ENCODE results near the gene SF3B6. TPM values are rescaled to one million over a fixed set of nuclear protein-coding genes. Genes with fewer than 3 reads are reported as not detected.

SF3B6 gene
- total RNA-seq, 1 donor from 2014 or later: 89.5 TPM

DNA sequence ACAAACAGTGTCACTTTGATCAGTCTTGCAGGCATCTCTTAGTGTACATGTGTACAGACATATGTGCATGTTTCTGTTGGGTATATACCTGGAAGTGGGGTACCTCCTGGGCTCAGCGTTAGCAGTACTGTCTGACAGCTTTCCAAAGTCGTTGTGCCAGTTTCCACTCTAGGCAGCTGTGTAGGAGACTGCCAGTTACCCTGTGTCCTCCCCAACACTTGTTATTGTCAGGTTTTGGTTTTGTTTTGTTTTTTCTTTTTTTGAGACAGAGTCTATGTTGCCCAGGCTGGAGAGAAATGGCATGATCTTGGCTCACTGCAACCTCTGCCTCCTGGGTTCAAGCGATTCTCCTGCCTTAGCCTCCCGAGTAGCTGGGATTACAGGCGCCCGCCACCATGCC, 20.4 kb downstream of the SF3B6 start:
- H3K36me3 Mint-ChIP-seq (ENCODE audit: low read depth): no peaks in the 10 kb centered on the region
- peak overlapping the region; percentile 20 for H3K4me3 Mint-ChIP-seq
- no peaks in the 10 kb centered on the region for H3K4me1 Mint-ChIP-seq
- no peak for DNase-seq (ENCODE audit: low read depth, low spot score)
- H3K9me3 Mint-ChIP-seq: no peaks in the 10 kb centered on the region
- TF ChIP-seq CTCF (conservative IDR thresholded peaks at IDR 0.05): no peak
- no peak overlapping the region for H3K27ac Mint-ChIP-seq (ENCODE audit: unreplicated experiment)
- no peaks in the 10 kb centered on the region for H3K27me3 Mint-ChIP-seq (ENCODE audit: low read depth)

DNA sequence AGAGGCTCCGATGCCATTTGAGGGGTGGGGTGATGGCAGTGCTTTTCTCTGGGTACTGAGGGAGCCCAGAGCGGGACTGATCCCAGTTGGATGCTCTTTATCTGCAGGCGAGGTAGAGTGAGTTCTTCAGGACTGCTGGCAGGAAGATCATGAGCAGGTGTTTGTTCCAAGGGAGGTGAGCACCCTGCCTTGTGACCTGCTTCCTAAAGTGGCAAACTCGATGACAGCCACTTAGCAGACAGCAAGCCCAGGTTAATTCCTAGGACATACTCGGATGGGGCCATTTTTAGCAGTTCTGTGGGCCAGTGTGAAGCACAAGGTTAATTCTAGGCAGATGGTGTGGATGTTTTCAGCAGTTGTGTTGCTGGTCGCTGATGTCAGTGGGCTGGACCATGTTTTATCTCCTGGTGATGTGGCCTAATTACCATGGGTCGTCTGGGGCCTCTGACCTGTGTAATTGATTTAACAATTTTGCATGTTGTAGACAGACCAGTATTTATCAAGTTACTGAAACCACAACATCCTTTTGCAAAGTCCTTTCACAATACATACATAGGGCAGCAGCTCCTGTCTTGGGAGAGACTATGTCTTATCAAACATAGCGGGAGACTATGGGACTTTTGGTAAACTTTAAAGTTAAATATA, 21.6 kb downstream of the SF3B6 start:
- H3K4me3 Mint-ChIP-seq: no peak overlapping the region
- H3K36me3 Mint-ChIP-seq (ENCODE audit: low read depth): no peaks in the 10 kb centered on the region
- TF ChIP-seq CTCF (conservative IDR thresholded peaks at IDR 0.05): no peak
- no peaks in the 10 kb centered on the region for H3K9me3 Mint-ChIP-seq
- DNase-seq (ENCODE audit: low read depth, low spot score): no peak
- no peak overlapping the region for H3K27ac Mint-ChIP-seq (ENCODE audit: unreplicated experiment)
- H3K27me3 Mint-ChIP-seq (ENCODE audit: low read depth): no peaks in the 10 kb centered on the region
- H3K4me1 Mint-ChIP-seq: no peaks in the 10 kb centered on the region

DNA sequence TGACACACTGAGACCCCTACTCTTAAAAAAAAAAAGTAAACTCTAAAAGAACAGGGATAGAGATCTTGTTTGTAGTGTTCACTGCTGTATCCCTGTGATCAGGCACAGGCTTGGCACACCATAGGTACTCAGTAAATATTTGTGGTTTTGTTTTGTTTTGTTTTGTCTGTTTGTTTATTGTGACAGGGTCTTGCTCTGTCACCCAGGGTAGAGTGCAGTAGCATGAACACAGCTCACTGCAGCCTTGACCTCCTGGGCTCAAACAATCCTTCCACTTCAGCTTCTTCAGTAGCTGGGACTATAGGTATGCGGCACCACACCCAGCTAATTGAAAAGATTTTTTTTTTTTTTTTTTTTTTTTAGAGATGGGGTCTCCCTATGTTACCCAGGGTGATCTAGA, 23.2 kb downstream of the SF3B6 start:
- H3K36me3 Mint-ChIP-seq (ENCODE audit: low read depth): no peaks in the 10 kb centered on the region
- no peaks in the 10 kb centered on the region for H3K9me3 Mint-ChIP-seq
- no peak for DNase-seq (ENCODE audit: low read depth, low spot score)
- H3K27ac Mint-ChIP-seq (ENCODE audit: unreplicated experiment): no peak overlapping the region
- no peaks in the 10 kb centered on the region for H3K27me3 Mint-ChIP-seq (ENCODE audit: low read depth)
- no peaks in the 10 kb centered on the region for H3K4me1 Mint-ChIP-seq
- no peak for TF ChIP-seq CTCF (conservative IDR thresholded peaks at IDR 0.05)
- H3K4me3 Mint-ChIP-seq: no peak overlapping the region

DNA sequence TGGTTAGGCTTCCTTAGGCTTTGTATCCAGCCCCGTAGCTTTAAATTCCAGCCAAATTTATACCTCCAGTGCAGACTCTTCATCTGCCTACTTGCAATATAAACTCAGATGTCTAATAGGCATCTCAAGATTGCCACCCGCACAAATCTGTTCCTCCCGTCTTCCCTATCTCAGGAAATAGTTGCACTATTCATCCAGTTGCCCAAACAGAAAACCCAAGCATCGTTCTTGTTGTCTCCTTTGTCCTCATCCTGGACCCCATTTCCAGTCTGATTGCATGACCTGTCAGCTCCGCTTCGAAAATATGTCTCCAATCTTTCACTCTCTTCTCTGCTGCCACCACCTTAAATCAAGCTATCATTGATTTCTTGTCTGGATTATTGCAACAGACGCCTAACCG, 24.3 kb downstream of the SF3B6 start:
- Mint-ChIP-seq H3K4me3 (no peak overlapping the region), H3K36me3 (ENCODE audit: low read depth) (no peaks in the 10 kb centered on the region), H3K9me3 (no peaks in the 10 kb centered on the region), H3K27me3 (ENCODE audit: low read depth) (no peaks in the 10 kb centered on the region), H3K4me1 (peaks cover 11% of the 10 kb centered on the region), H3K27ac (ENCODE audit: unreplicated experiment) (no peak overlapping the region)
- DNase-seq (ENCODE audit: low read depth, low spot score): no peak
- no peak for TF ChIP-seq CTCF (conservative IDR thresholded peaks at IDR 0.05)

- H3K4me3 Mint-ChIP-seq: no peak overlapping the region
- no peak for TF ChIP-seq CTCF (conservative IDR thresholded peaks at IDR 0.05)
- H3K36me3 Mint-ChIP-seq (ENCODE audit: low read depth): no peaks in the 10 kb centered on the region
- no peak overlapping the region for H3K27ac Mint-ChIP-seq (ENCODE audit: unreplicated experiment)
- H3K4me1 Mint-ChIP-seq: peaks cover 20% of the 10 kb centered on the region
- DNase-seq (ENCODE audit: low read depth, low spot score): peak; percentile 36
- H3K9me3 Mint-ChIP-seq: no peaks in the 10 kb centered on the region
- H3K27me3 Mint-ChIP-seq (ENCODE audit: low read depth): no peaks in the 10 kb centered on the region
Observed at GRCh38 chr2:24050041-24050979, 25.8 kb downstream of the SF3B6 start.

Data from neural crest cell (in vitro differentiated cells).